ENCODE measurements around the gene LGMN. TPM values are rescaled to one million over a fixed set of nuclear protein-coding genes. Genes with fewer than 3 reads are reported as not detected.
"Not testable (repeated sequence)": the region's sequence is repeated elsewhere in the genome, so short reads cannot be mapped to it uniquely, and the experiment has no call there.

The LGMN gene
- total RNA-seq, 2 donors from 2014 or later = 3.6 to 16.5 TPM

- H3K36me3 Mint-ChIP-seq (ENCODE audit: low read depth) = no peaks in the 10 kb centered on the region
- H3K9me3 Mint-ChIP-seq = no peaks in the 10 kb centered on the region
- no peak overlapping the region for H3K4me3 Mint-ChIP-seq
- H3K27ac Mint-ChIP-seq = no peak overlapping the region
- H3K4me1 Mint-ChIP-seq = peaks cover 16% of the 10 kb centered on the region
- no peak for ATAC-seq (replicated peaks)
- H3K27me3 Mint-ChIP-seq = peaks cover 17% of the 10 kb centered on the region
Measured at GRCh38 chr14:92751819-92752218, 3.4 kb upstream of the LGMN start.

GRCh38 chr14:92750994-92751400 is 2.6 kb upstream of the LGMN start:
- H3K36me3 Mint-ChIP-seq (ENCODE audit: low read depth) = no peaks in the 10 kb centered on the region
- H3K27me3 Mint-ChIP-seq = peaks cover 17% of the 10 kb centered on the region
- H3K4me1 Mint-ChIP-seq = peaks cover 16% of the 10 kb centered on the region
- H3K9me3 Mint-ChIP-seq = no peaks in the 10 kb centered on the region
- no peak overlapping the region for H3K27ac Mint-ChIP-seq
- ATAC-seq (replicated peaks) = no peak
- H3K4me3 Mint-ChIP-seq = peak overlapping the region; percentile 84

- H3K27me3 Mint-ChIP-seq = peaks cover 17% of the 10 kb centered on the region
- not testable (repeated sequence) for H3K27ac Mint-ChIP-seq; ATAC-seq (replicated peaks)
Measured at GRCh38 chr14:92750222-92750728, 1.8 kb upstream of the LGMN start.

GRCh38 chr14:92747701-92748258 is 647 bp downstream of the LGMN start:
- Mint-ChIP-seq H3K36me3 (ENCODE audit: low read depth) (no peaks in the 10 kb centered on the region), H3K27me3 (peaks cover 17% of the 10 kb centered on the region), H3K27ac (peak overlapping the region; percentile 65), H3K4me1 (peaks cover 16% of the 10 kb centered on the region), H3K9me3 (no peaks in the 10 kb centered on the region), H3K4me3 (peak overlapping the region; percentile 84)
- peak; percentile 22 for ATAC-seq (replicated peaks)

More at GRCh38 chr14:92750222-92750728, 1.8 kb upstream of the LGMN start:
- peaks cover 16% of the 10 kb centered on the region for H3K4me1 Mint-ChIP-seq
- not testable (repeated sequence) for H3K36me3 Mint-ChIP-seq (ENCODE audit: low read depth); H3K9me3 Mint-ChIP-seq
- H3K4me3 Mint-ChIP-seq = peak overlapping the region; percentile 84

DNA sequence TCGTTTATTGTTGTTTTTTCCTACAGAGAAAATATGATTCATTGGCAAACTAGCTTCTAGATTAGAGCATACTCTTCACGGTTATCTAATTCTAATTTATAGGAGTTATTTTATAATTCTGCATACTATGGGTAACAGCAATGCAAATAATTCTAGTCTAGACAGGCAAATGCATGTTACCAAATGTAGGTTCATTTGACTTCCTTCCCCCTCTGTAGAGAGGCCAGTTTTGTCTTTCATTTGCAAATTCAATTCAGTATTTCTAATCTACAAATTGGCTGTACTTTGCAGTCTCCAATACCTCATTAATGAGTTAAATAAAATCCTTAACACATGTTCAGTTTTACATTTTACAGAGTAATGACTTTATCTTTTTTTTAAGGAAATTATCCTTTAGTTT is 4.2 kb downstream of the LGMN start:
- no peak overlapping the region for H3K4me3 Mint-ChIP-seq
- H3K27me3 Mint-ChIP-seq = peaks cover 13% of the 10 kb centered on the region
- no peak for ATAC-seq (replicated peaks)
- no peaks in the 10 kb centered on the region for H3K9me3 Mint-ChIP-seq
- H3K4me1 Mint-ChIP-seq = peaks cover 12% of the 10 kb centered on the region
- no peaks in the 10 kb centered on the region for H3K36me3 Mint-ChIP-seq (ENCODE audit: low read depth)
- no peak overlapping the region for H3K27ac Mint-ChIP-seq

DNA sequence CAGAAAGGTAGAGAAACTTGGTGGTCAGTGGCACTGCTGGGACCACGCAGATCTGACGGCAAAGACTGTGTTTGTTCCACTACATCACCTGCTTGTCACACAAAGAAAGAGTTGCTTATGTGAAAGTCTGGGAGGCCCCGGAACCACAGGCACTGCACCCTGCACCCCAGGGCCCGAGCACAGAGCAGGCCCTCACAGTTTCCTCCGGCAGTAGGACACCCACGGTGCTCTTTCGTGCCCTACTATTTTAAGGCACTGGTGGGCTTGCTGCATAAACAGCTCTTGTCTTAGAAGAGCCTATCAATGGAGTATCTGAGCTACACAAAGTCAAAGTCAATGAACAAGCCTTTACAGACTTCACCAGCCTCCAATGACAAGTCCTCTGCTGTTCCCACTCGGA is 8.0 kb downstream of the LGMN start:
- Mint-ChIP-seq H3K9me3 (no peaks in the 10 kb centered on the region), H3K36me3 (ENCODE audit: low read depth) (no peaks in the 10 kb centered on the region), H3K4me1 (peaks cover 4% of the 10 kb centered on the region), H3K4me3 (no peak overlapping the region), H3K27me3 (no peaks in the 10 kb centered on the region), H3K27ac (no peak overlapping the region)
- ATAC-seq (replicated peaks) = no peak

DNA sequence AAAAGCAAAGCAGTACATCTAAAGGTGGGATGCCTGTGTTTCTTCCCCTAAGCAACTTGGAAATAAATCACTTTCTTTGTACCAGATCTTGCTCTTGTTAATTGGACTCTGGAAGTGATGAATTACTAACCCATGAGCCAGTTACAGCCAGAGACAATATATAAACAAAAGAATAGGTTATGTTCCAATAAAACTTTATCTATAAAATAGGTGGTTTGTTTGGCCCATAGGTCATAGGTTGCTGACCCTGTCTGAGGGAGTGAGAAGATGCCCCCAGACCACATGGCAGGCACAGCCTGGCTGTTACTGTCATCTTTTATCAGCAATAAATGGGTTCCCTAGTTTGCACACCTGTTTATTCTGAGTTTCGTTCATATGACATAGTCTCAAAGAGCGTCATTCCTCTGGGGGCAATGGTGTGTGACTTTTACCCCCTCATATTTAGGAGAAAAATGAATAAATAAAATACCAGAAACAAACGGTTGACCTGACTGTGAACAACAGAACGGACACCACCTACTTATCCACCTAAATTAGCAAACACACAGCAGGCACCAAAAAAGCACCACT is 10.7 kb downstream of the LGMN start:
- Mint-ChIP-seq H3K9me3 (no peaks in the 10 kb centered on the region), H3K36me3 (ENCODE audit: low read depth) (peaks cover 1% of the 10 kb centered on the region), H3K27me3 (no peaks in the 10 kb centered on the region), H3K27ac (no peak overlapping the region), H3K4me3 (no peak overlapping the region), H3K4me1 (peaks cover 4% of the 10 kb centered on the region)
- no peak for ATAC-seq (replicated peaks)

GRCh38 chr14:92737206-92737605 is 11.2 kb downstream of the LGMN start:
- Mint-ChIP-seq H3K27me3 (no peaks in the 10 kb centered on the region), H3K4me1 (peaks cover 4% of the 10 kb centered on the region), H3K27ac (no peak overlapping the region), H3K4me3 (no peak overlapping the region), H3K9me3 (no peaks in the 10 kb centered on the region), H3K36me3 (ENCODE audit: low read depth) (peaks cover 6% of the 10 kb centered on the region)
- no peak for ATAC-seq (replicated peaks)

GRCh38 chr14:92735344-92735743 is 13.1 kb downstream of the LGMN start:
- Mint-ChIP-seq H3K4me1 (peaks cover 4% of the 10 kb centered on the region), H3K4me3 (no peak overlapping the region), H3K36me3 (ENCODE audit: low read depth) (peaks cover 16% of the 10 kb centered on the region), H3K27ac (no peak overlapping the region), H3K27me3 (no peaks in the 10 kb centered on the region), H3K9me3 (no peaks in the 10 kb centered on the region)
- no peak for ATAC-seq (replicated peaks)

- no peak for ATAC-seq (replicated peaks)
- Mint-ChIP-seq H3K9me3 (no peaks in the 10 kb centered on the region), H3K27me3 (no peaks in the 10 kb centered on the region), H3K36me3 (ENCODE audit: low read depth) (peaks cover 23% of the 10 kb centered on the region), H3K27ac (no peak overlapping the region), H3K4me1 (peaks cover 10% of the 10 kb centered on the region), H3K4me3 (no peak overlapping the region)
Measured at GRCh38 chr14:92734618-92735017, 13.8 kb downstream of the LGMN start.

DNA sequence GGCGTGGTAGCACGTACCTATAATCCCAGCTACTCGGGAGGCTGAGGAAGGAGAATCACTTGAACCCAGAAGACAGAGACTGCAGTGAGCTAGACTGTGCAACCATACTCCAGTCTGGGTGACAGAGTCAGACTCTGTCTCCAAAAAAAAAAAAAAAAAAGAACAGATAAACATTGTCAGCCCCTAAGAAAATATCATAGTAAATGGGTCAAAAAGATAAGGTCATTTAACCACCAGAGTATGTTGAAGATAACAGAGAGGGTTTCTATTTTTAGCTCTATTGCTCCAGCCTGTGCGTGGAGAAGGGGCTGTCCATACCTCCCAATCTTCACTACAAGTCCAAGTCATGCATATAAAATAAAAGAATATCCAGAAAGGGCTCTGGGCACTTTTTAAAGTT is 15.4 kb downstream of the LGMN start:
- Mint-ChIP-seq H3K4me1 (peaks cover 11% of the 10 kb centered on the region), H3K27ac (no peak overlapping the region), H3K36me3 (ENCODE audit: low read depth) (peaks cover 23% of the 10 kb centered on the region), H3K4me3 (no peak overlapping the region), H3K27me3 (no peaks in the 10 kb centered on the region), H3K9me3 (no peaks in the 10 kb centered on the region)
- no peak for ATAC-seq (replicated peaks)

- Mint-ChIP-seq H3K36me3 (ENCODE audit: low read depth) (peaks cover 23% of the 10 kb centered on the region), H3K27me3 (peaks cover 3% of the 10 kb centered on the region), H3K4me3 (no peak overlapping the region), H3K4me1 (peaks cover 8% of the 10 kb centered on the region), H3K9me3 (no peaks in the 10 kb centered on the region), H3K27ac (no peak overlapping the region)
- no peak for ATAC-seq (replicated peaks)
Measured at GRCh38 chr14:92731622-92732115, 16.8 kb downstream of the LGMN start.

GRCh38 chr14:92729634-92730358 is 18.6 kb downstream of the LGMN start:
- H3K4me3 Mint-ChIP-seq = peak overlapping the region; percentile 42
- H3K9me3 Mint-ChIP-seq = no peaks in the 10 kb centered on the region
- peaks cover 23% of the 10 kb centered on the region for H3K36me3 Mint-ChIP-seq (ENCODE audit: low read depth)
- peaks cover 11% of the 10 kb centered on the region for H3K4me1 Mint-ChIP-seq
- peaks cover 4% of the 10 kb centered on the region for H3K27me3 Mint-ChIP-seq
- H3K27ac Mint-ChIP-seq = peak overlapping the region; percentile 77
- ATAC-seq (replicated peaks) = peak; percentile 79

DNA sequence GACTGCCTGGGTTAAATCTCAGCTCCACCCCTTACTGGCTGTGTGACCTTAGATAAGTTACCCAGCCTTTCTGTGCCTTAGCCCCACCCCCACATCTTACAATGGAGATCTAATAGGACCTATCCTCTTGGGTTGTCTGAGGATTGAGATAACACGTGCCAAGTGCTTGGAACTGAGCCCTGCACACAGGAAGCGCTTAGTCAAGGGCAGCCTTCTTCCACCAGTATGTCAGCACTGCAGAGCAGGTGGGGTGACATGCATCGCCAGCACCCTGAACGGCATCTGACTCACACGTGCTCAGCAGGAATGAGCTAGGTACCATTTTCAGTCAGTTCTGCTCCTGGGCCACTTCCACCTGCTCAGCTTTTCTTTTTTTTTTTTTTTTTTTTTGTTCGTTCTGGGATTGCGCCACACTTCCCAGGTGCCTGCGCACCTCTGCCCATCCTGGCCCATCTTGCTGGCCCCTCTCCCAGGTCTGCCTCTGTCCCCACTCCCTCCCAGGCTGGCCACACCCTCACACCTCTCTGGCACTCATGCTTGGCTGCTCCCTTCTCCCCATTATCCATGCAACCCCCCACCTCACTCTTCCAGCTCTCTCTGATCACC is 19.6 kb downstream of the LGMN start:
- Mint-ChIP-seq H3K27me3 (peaks cover 4% of the 10 kb centered on the region), H3K27ac (peak overlapping the region; percentile 77), H3K36me3 (ENCODE audit: low read depth) (peaks cover 23% of the 10 kb centered on the region), H3K4me1 (peaks cover 11% of the 10 kb centered on the region), H3K4me3 (no peak overlapping the region), H3K9me3 (no peaks in the 10 kb centered on the region)
- ATAC-seq (replicated peaks) = peak; percentile 86

All from activated T-helper 17 cell treated with anti-CD3 and anti-CD28 coated beads, Interleukin-2, amount 50 U/mL, for 72 hours (primary cell).